Panc1 (cell line): Measurements from ENCODE around the gene KAT2B. TPM values are rescaled to one million over a fixed set of nuclear protein-coding genes. Genes with fewer than 3 reads are reported as not detected.

ENCODE experiments used
- ATAC-seq: fragments of 200-7000 bp; cut with Tn5 transposase; 2 replicates; pipeline ENCODE4 v1.9.1; 2020; ENCODE audit warnings: mild to moderate bottlenecking, moderate library complexity
- BruUV-seq: library from RNA; stranded (reverse); fragments of 400-500 nt; replicated peaks from 2 replicates; lab custom pipeline; 2021; lab: Mats Ljungman, UMichigan
- CTCF ChIA-PET: fragments of 300-600 bp; sonication (Branson Sonifier 250); formaldehyde crosslinking; loops from one replicate; lab custom pipeline; 2022; ENCODE audit warnings: antibody characterized with exemption; lab: Charles Lee
- POLR2A ChIA-PET: fragments of 300-600 bp; sonication (Branson Sonifier 250); formaldehyde crosslinking; loops from one replicate; lab custom pipeline; 2022; ENCODE audit warnings: antibody characterized with exemption; lab: Charles Lee
- DNase-seq: peaks from one replicate; pipeline ENCODE4 v3.0.0-alpha.2; 2010; ENCODE audit warnings: low read depth, low spot score
- H3K27ac ChIP-seq: 2 replicates; pipeline ENCODE4 v1.5.1; 2011; ENCODE audit warnings: mild to moderate bottlenecking, low read length, inconsistent platforms
- H3K27me3 ChIP-seq: fragments of 200-500 bp; sonication (Bioruptor generic); 2 replicates; pipeline ENCODE4 v1.6.0; 2014; ENCODE audit warnings: low read length, inconsistent platforms; ENCODE audit not compliant: control insufficient read depth, insufficient read depth
- H3K36me3 ChIP-seq: fragments of 200-500 bp; sonication (Bioruptor generic); 2 replicates; pipeline ENCODE4 v1.5.1; 2014; ENCODE audit warnings: inconsistent platforms, mild to moderate bottlenecking, low read length, moderate library complexity; ENCODE audit not compliant: control insufficient read depth, insufficient read depth
- H3K4me1 ChIP-seq: 2 replicates; pipeline ENCODE4 v1.5.1; 2011; ENCODE audit warnings: inconsistent platforms, mild to moderate bottlenecking, low read length, moderate library complexity; ENCODE audit not compliant: control insufficient read depth, insufficient read depth
- H3K4me3 ChIP-seq, 2 experiments: 2 replicates each; pipeline ENCODE4 v1.5.1; 2011 to 2012; ENCODE audit warnings: low read depth in 2 of 2, low read length in 2 of 2, mild to moderate bottlenecking in 2 of 2, inconsistent platforms in 1 of 2, moderate library complexity in 1 of 2
- H3K9me3 ChIP-seq: fragments of 200-500 bp; sonication (Bioruptor generic); 2 replicates; pipeline ENCODE4 v1.5.1; 2014; ENCODE audit warnings: low read depth, mild to moderate bottlenecking, inconsistent platforms, low read length, moderate library complexity; ENCODE audit not compliant: control insufficient read depth, insufficient read depth
- CTCF ChIP-seq: fragments of 450-650 bp; IDR thresholded peaks from 2 replicates; pipeline ENCODE4 v1.5.1; 2017; ENCODE audit warnings: mild to moderate bottlenecking
- POLR2AphosphoS5 ChIP-seq: IDR thresholded peaks from 2 replicates; pipeline ENCODE4 v1.6.1; 2012; ENCODE audit warnings: mild to moderate bottlenecking, low read depth, low read length, moderate library complexity
- REST ChIP-seq, 2 experiments: IDR thresholded peaks; 2 replicates each; pipeline ENCODE4 v1.6.1; 2011 to 2012; ENCODE audit warnings: low read depth in 2 of 2, control low read depth in 1 of 2, low read length in 1 of 2, mild to moderate bottlenecking in 1 of 2, moderate library complexity in 1 of 2; ENCODE audit not compliant: insufficient read depth in 1 of 2
- SIN3A ChIP-seq: IDR thresholded peaks from 2 replicates; pipeline ENCODE4 v1.6.1; 2012; ENCODE audit warnings: low read depth, mild to moderate bottlenecking, low read length, moderate library complexity, borderline replicate concordance; ENCODE audit not compliant: insufficient read depth
- TCF7L2 ChIP-seq: IDR thresholded peaks from 2 replicates; pipeline ENCODE4 v1.6.1; 2011; ENCODE audit warnings: mild to moderate bottlenecking, low read depth, low read length, inconsistent platforms
- in situ Hi-C: cut with HindIII; loops from 2 replicates; pipeline ENCODE4 v1.10.0; 2016; ENCODE audit warnings: low sequenced_read_pairs, low pct_unique_long_range_greater_than_20kb
- intact Hi-C: fragments of 100-400 bp; cut with micrococcal nuclease; formaldehyde crosslinking; loops from one replicate; pipeline ENCODE4 v1.10.0; 2022; ENCODE audit not compliant: unreplicated experiment
- total RNA-seq: library from RNA; stranded (reverse); gene quantifications from one replicate; pipeline ENCODE4 v1.2.1, GENCODE V29; 2021; ENCODE audit not compliant: unreplicated experiment

The KAT2B gene
- total RNA-seq, 1 experiment from 2014 or later: 16.4 TPM

GRCh38 chr3:20035019-20035418 is 5.2 kb upstream of the KAT2B start:
- no peak overlapping the region for H3K4me3 ChIP-seq
- no peak for DNase-seq
- H3K36me3 ChIP-seq: no peaks in the 10 kb centered on the region
- in situ Hi-C loops: no loop called here
- intact Hi-C loops: no loop called here
- peaks cover 5% of the 10 kb centered on the region for H3K4me1 ChIP-seq
- no peak overlapping the region for H3K27ac ChIP-seq
- BruUV-seq: no TSS peak
- no peak for ATAC-seq
- no peaks in the 10 kb centered on the region for H3K27me3 ChIP-seq
- ChIA-PET CTCF (no interaction called here), POLR2A (no interaction called here)
- no peak for TF ChIP-seq POLR2AphosphoS5
- TF ChIP-seq SIN3A: no peak
- TF ChIP-seq TCF7L2: no peak
- no peak for TF ChIP-seq REST (IDR thresholded peaks at IDR 0.05; ENCODE audit: insufficient read depth in 1 of 2, low read depth in 2 of 2, low read length in 1 of 2)
- TF ChIP-seq CTCF: no peak
- no peaks in the 10 kb centered on the region for H3K9me3 ChIP-seq

- ChIA-PET POLR2A (no interaction called here), CTCF (no interaction called here)
- no peak for ATAC-seq
- no peaks in the 10 kb centered on the region for H3K36me3 ChIP-seq
- no peaks in the 10 kb centered on the region for H3K27me3 ChIP-seq
- TF ChIP-seq CTCF: no peak; the same call in 1 of the 2 replicates
- no peak for TF ChIP-seq REST (IDR thresholded peaks at IDR 0.05; ENCODE audit: insufficient read depth in 1 of 2, low read depth in 2 of 2, low read length in 1 of 2)
- TF ChIP-seq TCF7L2: no peak
- TF ChIP-seq SIN3A: no peak
- no peak for TF ChIP-seq POLR2AphosphoS5
- no TSS peak for BruUV-seq
- DNase-seq: no peak
- H3K9me3 ChIP-seq: no peaks in the 10 kb centered on the region
- intact Hi-C loops: no loop called here
- H3K4me1 ChIP-seq: peaks cover 8% of the 10 kb centered on the region
- no peak overlapping the region for H3K4me3 ChIP-seq
- in situ Hi-C loops: no loop called here
- H3K27ac ChIP-seq: no peak overlapping the region
These were observed 2.8 kb upstream of the KAT2B start for GRCh38 chr3:20037255-20037996.
